H9 (cell line): ENCODE data around the gene NPY2R. TPM values are rescaled to one million over a fixed set of nuclear protein-coding genes. Genes with fewer than 3 reads are reported as not detected.

Experiments
- DNase-seq: peaks from one replicate; pipeline ENCODE4 v3.0.0-alpha.2; 2017
- H2AFZ ChIP-seq: one replicate; pipeline ENCODE4 v1.6.1; 2013; ENCODE audit warnings: mild to moderate bottlenecking, low read length, control low read depth, moderate library complexity
- H2AK5ac ChIP-seq: 2 replicates; pipeline ENCODE4 v1.6.1; 2013; ENCODE audit warnings: low read length, control low read depth, mixed read lengths; ENCODE audit not compliant: insufficient read length
- H2BK120ac ChIP-seq: one replicate; pipeline ENCODE4 v1.6.1; 2013; ENCODE audit warnings: low read depth, mild to moderate bottlenecking, low read length, control low read depth, inconsistent platforms; ENCODE audit not compliant: poor library complexity, severe bottlenecking
- H2BK12ac ChIP-seq: 2 replicates; pipeline ENCODE4 v1.6.1; 2013; ENCODE audit warnings: low read length, control low read depth, mixed read lengths, low read depth; ENCODE audit not compliant: insufficient read length
- H2BK15ac ChIP-seq: 2 replicates; pipeline ENCODE4 v1.6.1; 2013; ENCODE audit warnings: low read depth, low read length, control low read depth
- H2BK20ac ChIP-seq: one replicate; pipeline ENCODE4 v1.6.1; 2013; ENCODE audit warnings: low read depth, mild to moderate bottlenecking, low read length, control low read depth, inconsistent platforms; ENCODE audit not compliant: poor library complexity, severe bottlenecking
- H2BK5ac ChIP-seq: 2 replicates; pipeline ENCODE4 v1.6.1; 2013; ENCODE audit warnings: low read length, control low read depth, mixed read lengths; ENCODE audit not compliant: insufficient read length
- H3K14ac ChIP-seq: 2 replicates; pipeline ENCODE4 v1.6.1; 2013; ENCODE audit warnings: low read length, control low read depth; ENCODE audit not compliant: insufficient read depth
- H3K18ac ChIP-seq: 2 replicates; pipeline ENCODE4 v1.6.1; 2013; ENCODE audit warnings: low read depth, mild to moderate bottlenecking, mixed read lengths, low read length, control low read depth; ENCODE audit not compliant: insufficient read length
- H3K23ac ChIP-seq: 2 replicates; pipeline ENCODE4 v1.6.1; 2013; ENCODE audit warnings: low read length, control low read depth, mixed read lengths, low read depth; ENCODE audit not compliant: insufficient read length
- H3K23me2 ChIP-seq: 2 replicates; pipeline ENCODE4 v1.6.1; 2013; ENCODE audit warnings: low read depth, mild to moderate bottlenecking, mixed read lengths, low read length, control low read depth; ENCODE audit not compliant: insufficient read length, poor library complexity, severe bottlenecking
- H3K27ac ChIP-seq: 2 replicates; pipeline ENCODE4 v1.5.1; 2013; ENCODE audit warnings: low read length, control low read depth, mixed read lengths, low read depth; ENCODE audit not compliant: insufficient read length
- H3K27me3 ChIP-seq: 2 replicates; pipeline ENCODE4 v1.6.1; 2013; ENCODE audit warnings: low read length, control low read depth, inconsistent platforms; ENCODE audit not compliant: insufficient read depth
- H3K4ac ChIP-seq: 2 replicates; pipeline ENCODE4 v1.6.1; 2013; ENCODE audit warnings: low read depth, mild to moderate bottlenecking, control low read depth, inconsistent platforms, low read length, moderate library complexity
- H3K4me1 ChIP-seq: 2 replicates; pipeline ENCODE4 v1.6.1; 2013; ENCODE audit warnings: low read length, control low read depth, inconsistent platforms; ENCODE audit not compliant: insufficient read depth
- H3K4me2 ChIP-seq: 2 replicates; pipeline ENCODE4 v1.6.1; 2013; ENCODE audit warnings: low read length, control low read depth, mixed read lengths; ENCODE audit not compliant: insufficient read length, insufficient read depth
- H3K56ac ChIP-seq: 2 replicates; pipeline ENCODE4 v1.6.1; 2013; ENCODE audit warnings: low read depth, mild to moderate bottlenecking, mixed read lengths, low read length, control low read depth; ENCODE audit not compliant: insufficient read length
- H3K79me1 ChIP-seq: 2 replicates; pipeline ENCODE4 v1.6.1; 2013; ENCODE audit warnings: low read depth, mild to moderate bottlenecking, moderate library complexity, low read length, control low read depth, inconsistent platforms; ENCODE audit not compliant: insufficient read depth, poor library complexity, severe bottlenecking
- H3K79me2 ChIP-seq: 2 replicates; pipeline ENCODE4 v1.6.1; 2013; ENCODE audit warnings: low read length, control low read depth, inconsistent platforms; ENCODE audit not compliant: insufficient read depth
- H3K9ac ChIP-seq: 2 replicates; pipeline ENCODE4 v1.6.1; 2013; ENCODE audit warnings: low read length, control low read depth, mixed read lengths; ENCODE audit not compliant: insufficient read length; ENCODE audit errors: extremely low read depth
- H3K9me3 ChIP-seq: one replicate; pipeline ENCODE4 v1.6.1; 2013; ENCODE audit warnings: low read depth, low read length, inconsistent platforms; ENCODE audit not compliant: control insufficient read depth
- H3T11ph ChIP-seq: one replicate; pipeline ENCODE4 v1.6.1; 2013; ENCODE audit warnings: mild to moderate bottlenecking, low read length, control low read depth, inconsistent platforms
- H4K20me1 ChIP-seq: one replicate; pipeline ENCODE4 v1.6.1; 2013; ENCODE audit not compliant: control insufficient read depth, insufficient read length, insufficient read depth
- H4K5ac ChIP-seq: 2 replicates; pipeline ENCODE4 v1.6.1; 2013; ENCODE audit warnings: low read depth, mild to moderate bottlenecking, mixed read lengths, low read length, control low read depth; ENCODE audit not compliant: insufficient read length
- H4K8ac ChIP-seq: replicated peaks from 2 replicates; pipeline ENCODE4 v1.6.1; 2013; ENCODE audit warnings: low read length, control low read depth, mixed read lengths, low read depth; ENCODE audit not compliant: insufficient read length
- H4K91ac ChIP-seq: 2 replicates; pipeline ENCODE4 v1.6.1; 2013; ENCODE audit warnings: low read depth, mild to moderate bottlenecking, moderate library complexity, mixed read lengths, low read length, control low read depth; ENCODE audit not compliant: insufficient read length
- H3K27ac Mint-ChIP-seq, 3 experiments: 2 replicates in 2 of 3; 3 replicates in 1 of 3; pipeline ENCODE4 v1.8.0; 2020 to 2021; ENCODE audit warnings: mixed read lengths in 3 of 3, mild to moderate bottlenecking in 1 of 3, moderate library complexity in 1 of 3
- H3K27me3 Mint-ChIP-seq: 2 replicates; pipeline ENCODE4 v1.8.0; 2021; ENCODE audit warnings: low read depth, mild to moderate bottlenecking, moderate library complexity, mixed read lengths
- H3K36me3 Mint-ChIP-seq, 3 experiments: 2 replicates in 2 of 3; 3 replicates in 1 of 3; pipeline ENCODE4 v1.8.0; 2020 to 2021; ENCODE audit warnings: low read depth in 3 of 3, mixed read lengths in 3 of 3; ENCODE audit not compliant: insufficient read depth in 1 of 3
- H3K4me1 Mint-ChIP-seq, 2 experiments: 2 replicates each; pipeline ENCODE4 v1.8.0; 2020; ENCODE audit warnings: mixed read lengths in 2 of 2
- H3K4me3 Mint-ChIP-seq, 2 experiments: 2 replicates in 1 of 2; 3 replicates in 1 of 2; pipeline ENCODE4 v1.8.0; 2020 to 2021; ENCODE audit warnings: mild to moderate bottlenecking in 2 of 2, mixed read lengths in 2 of 2, moderate library complexity in 1 of 2
- H3K9me3 Mint-ChIP-seq, 2 experiments: 2 replicates in 1 of 2; 3 replicates in 1 of 2; pipeline ENCODE4 v1.8.0; 2020; ENCODE audit warnings: mild to moderate bottlenecking in 2 of 2, mixed read lengths in 2 of 2, moderate library complexity in 1 of 2
- WGBS: extraction: QIAGEN DNeasy Blood & Tissue Kit; methylation state at CpG from one replicate; pipeline ENCODE4 v1.1.7; 2013; ENCODE audit warnings: missing lambda C conversion rate, low lambda C conversion rate, mixed read lengths; ENCODE audit not compliant: insufficient read length; ENCODE audit errors: extremely low coverage; 5-methylcytosine and 5-hydroxymethylcytosine counted together
- total RNA-seq: library from RNA; stranded (reverse); gene quantifications from 2 replicates; pipeline ENCODE4 v1.2.1, GENCODE V29; 2021
- TF ChIP-seq, protein P1 (sequence below): fragments of 200-600 bp; sonication (generic); conservative IDR thresholded peaks from 3 replicates; pipeline ENCODE4 v1.8.0; 2021; ENCODE audit warnings: antibody characterized with exemption, mild to moderate bottlenecking

Gene NPY2R
- total RNA-seq, 1 experiment from 2014 or later: 0.09 TPM

DNA sequence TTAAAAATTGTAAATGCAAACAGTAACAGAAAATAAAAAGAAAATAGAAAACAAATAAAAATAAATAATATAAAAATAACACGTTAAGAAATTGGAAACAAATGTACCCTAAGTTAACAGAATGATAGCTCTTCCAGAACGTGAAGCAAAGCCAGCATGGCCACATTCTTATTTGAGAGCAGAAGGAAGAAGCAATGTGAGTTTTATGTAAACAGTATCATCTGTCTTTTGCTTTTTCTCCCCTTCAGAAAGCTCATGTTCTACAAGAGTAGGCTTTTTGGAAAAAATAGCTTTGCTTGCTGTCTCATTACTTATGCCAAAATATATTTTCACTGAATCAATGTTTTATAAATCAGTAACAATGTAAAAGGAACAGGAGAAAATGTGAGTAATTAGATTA lies 18.7 kb downstream of the NPY2R start:
- Histone ChIP-seq H3K27me3 (no peaks in the 10 kb centered on the region), H3K23me2 (no peaks in the 10 kb centered on the region), H4K91ac (no peak overlapping the region), H2AFZ (no peak overlapping the region), H3K9ac (no peak overlapping the region), H3K14ac (no peak overlapping the region), H2BK15ac (no peak overlapping the region), H3K56ac (no peak overlapping the region), H3K4ac (no peak overlapping the region), H2BK120ac (no peak overlapping the region), H4K8ac (no peak overlapping the region), H2BK5ac (no peak overlapping the region), H3K27ac (no peak overlapping the region), H3K4me2 (no peak overlapping the region), H2BK12ac (no peak overlapping the region), H3K79me1 (no peaks in the 10 kb centered on the region), H3K9me3 (no peaks in the 10 kb centered on the region), H3K79me2 (no peaks in the 10 kb centered on the region), H2BK20ac (no peak overlapping the region), H2AK5ac (no peak overlapping the region), H3T11ph (no peak overlapping the region), H3K23ac (no peak overlapping the region), H4K20me1 (no peaks in the 10 kb centered on the region), H3K4me1 (no peaks in the 10 kb centered on the region), H4K5ac (no peak overlapping the region), H3K18ac (no peak overlapping the region)
- Mint-ChIP-seq H3K36me3 (no peaks in the 10 kb centered on the region), H3K9me3 (no peaks in the 10 kb centered on the region), H3K27ac (no peak overlapping the region), H3K27me3 (no peaks in the 10 kb centered on the region), H3K4me3 (no peak overlapping the region), H3K4me1 (no peaks in the 10 kb centered on the region)
- no CpG with 5 or more reads among the region's 2 CpGs for WGBS
- TF ChIP-seq, protein P1, sequence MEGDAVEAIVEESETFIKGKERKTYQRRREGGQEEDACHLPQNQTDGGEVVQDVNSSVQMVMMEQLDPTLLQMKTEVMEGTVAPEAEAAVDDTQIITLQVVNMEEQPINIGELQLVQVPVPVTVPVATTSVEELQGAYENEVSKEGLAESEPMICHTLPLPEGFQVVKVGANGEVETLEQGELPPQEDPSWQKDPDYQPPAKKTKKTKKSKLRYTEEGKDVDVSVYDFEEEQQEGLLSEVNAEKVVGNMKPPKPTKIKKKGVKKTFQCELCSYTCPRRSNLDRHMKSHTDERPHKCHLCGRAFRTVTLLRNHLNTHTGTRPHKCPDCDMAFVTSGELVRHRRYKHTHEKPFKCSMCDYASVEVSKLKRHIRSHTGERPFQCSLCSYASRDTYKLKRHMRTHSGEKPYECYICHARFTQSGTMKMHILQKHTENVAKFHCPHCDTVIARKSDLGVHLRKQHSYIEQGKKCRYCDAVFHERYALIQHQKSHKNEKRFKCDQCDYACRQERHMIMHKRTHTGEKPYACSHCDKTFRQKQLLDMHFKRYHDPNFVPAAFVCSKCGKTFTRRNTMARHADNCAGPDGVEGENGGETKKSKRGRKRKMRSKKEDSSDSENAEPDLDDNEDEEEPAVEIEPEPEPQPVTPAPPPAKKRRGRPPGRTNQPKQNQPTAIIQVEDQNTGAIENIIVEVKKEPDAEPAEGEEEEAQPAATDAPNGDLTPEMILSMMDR: no peak
- no peak for DNase-seq
